RCC 7860 (cell line): ENCODE data around the gene METTL4.
A peak's percentile ranks its signal among the peaks of the same experiment; 100 is the strongest.
"Not testable (repeated sequence)": the region's sequence is repeated elsewhere in the genome, so short reads cannot be mapped to it uniquely, and the experiment has no call there.

Experiments used
- DNase-seq: peaks from one replicate; pipeline ENCODE4 v3.0.0-alpha.2; 2015; ENCODE audit warnings: low spot score
- FAIRE-seq: peaks from 2 replicates; lab custom pipeline; 2012; peaks lifted over from hg19 to GRCh38; lab: Jason Lieb, UNC

The METTL4 gene

DNA sequence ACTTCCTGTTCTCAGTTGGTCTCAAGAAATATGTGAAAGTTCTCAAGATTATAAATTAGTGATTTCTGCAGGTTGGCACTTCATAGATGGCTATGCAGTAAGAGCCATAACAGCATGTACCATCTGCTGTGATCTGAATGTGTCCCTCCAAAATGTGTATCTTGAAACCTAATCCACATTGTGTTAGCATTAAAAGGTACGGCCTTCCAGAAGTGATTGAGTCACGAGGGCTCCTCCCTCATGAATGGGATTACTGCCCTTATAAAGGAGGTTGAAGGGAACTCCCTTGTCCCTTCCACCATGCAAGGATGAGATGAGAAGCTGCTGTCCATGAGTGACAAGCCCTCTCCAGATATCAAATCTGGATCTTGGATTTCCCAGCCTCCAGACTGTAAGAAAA lies 45.0 kb downstream of the METTL4 start:
- FAIRE-seq, result no peak

DNA sequence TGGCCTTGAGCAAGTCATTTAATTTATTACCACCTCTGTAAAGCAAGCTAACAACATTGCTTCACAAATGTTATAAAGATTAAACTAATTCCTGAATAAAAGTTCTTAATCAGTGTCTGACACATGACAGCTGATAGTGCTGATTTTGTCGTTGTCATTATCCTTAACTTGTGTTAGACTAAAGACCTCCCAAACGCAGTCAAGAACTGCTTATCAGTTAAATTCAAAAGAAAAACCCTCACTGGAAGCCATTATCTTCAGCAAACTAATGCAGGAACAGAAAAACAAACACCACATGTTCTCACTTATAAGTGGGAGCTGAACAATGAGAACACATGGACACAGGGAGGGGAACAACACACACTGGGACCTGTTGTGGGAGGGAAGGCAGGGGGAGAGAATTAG lies 46.5 kb downstream of the METTL4 start:
- not testable (repeated sequence) for FAIRE-seq, DNase-seq

More for the DNA sequence above, 45.0 kb downstream of the METTL4 start:
- no peak for DNase-seq

DNA sequence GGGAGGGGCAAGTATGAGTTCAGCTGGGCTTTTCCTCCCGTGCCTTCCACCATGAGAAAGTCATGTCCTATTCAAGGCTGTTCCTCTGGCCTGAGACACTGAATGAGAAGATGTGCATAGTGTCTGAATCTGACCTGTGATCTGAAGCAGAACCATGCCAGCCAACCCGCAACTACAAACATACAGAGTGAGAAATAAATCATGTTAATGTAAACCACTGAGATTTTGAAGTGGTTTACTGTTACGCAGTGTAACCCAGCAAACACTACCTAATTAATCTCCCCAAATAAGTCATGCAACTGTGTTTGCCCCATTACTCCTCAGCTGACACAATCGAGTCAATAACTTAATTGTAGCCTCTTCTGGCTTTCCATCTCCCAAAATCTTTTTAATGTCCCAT lies 49.2 kb downstream of the METTL4 start:
- FAIRE-seq, result no peak

DNA sequence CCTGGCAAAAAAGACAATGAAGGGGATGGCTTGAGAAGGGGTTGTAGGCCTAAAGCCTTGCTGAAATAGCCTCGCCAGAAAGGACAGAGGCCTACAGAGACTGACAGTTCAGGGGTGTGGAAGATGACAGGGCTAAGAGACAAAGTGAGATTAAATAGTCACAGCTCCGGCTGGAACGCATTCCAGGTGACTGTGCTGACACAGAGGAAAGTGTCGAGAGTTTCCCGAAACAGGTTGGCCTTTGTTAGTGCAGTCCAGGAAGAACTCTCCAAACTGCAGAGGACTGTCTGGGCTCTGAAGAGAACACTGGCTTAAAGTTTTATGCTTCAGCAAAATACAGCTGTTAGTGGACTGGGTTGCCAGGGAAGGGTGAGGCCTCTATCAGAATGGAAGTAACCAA lies 52.8 kb downstream of the METTL4 start:
- FAIRE-seq, result no peak
- DNase-seq, result no peak

More for the DNA sequence above, 49.2 kb downstream of the METTL4 start:
- no peak for DNase-seq

DNA sequence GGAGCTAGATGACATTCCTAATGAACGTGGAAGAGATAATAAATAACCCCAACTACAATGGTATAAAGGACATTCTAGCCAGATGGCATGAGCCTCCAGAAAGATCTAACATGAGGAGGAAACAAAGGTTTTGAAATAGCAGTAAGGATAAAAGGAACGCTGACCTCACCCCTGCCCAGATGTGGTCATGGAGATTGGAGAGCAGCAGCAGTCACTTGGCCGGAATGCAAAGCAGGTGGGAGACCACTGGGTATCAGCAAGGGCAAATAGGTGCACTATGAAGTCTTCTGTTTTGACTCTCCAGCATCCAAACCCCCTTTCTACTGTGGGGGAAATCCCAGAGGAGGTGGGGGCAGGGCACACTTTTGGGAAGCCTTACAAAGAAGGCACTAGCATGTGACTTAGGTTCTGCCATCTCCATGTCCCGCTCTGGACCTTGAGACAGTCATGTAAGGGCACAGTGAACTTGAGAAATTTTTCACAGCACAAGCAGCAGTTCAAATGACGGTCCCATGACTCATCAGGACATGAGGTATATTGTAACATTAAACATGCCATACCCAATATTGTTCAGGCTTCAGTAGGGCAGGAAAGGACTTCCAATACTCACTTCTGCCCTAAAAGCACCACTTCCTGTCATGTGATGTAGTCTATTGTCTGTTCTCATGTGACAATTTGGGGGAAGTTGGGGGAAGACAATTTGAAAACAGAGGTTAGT lies 55.2 kb downstream of the METTL4 start:
- peak; percentile 73 for FAIRE-seq

DNA sequence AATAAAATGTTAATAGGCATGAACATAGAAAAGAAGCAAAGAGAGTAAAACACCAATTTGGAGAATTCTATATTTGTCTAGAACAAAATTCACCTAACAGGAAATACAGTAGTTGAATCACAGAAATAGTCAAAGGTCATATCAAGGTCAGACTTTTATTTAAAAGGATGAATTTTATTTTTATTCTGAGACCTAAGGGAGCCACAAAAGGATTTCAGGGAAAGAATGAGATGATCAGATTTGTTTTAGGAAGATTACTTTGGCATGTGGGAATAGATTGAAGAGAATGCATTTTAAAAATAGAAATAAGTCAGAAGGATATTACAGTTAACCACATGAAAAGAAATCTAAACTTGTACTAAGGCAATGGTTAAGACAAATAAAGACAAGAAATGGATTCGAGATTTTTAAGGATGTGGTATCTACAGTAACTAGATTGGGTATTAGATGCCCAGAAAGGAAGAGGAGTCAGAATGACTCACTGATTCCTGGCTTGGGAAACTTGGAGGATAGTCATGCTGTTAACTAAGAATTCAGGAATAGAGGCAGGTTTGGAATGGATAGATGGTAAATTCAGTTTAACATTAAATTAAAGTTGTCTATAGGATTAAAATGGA lies 56.0 kb downstream of the METTL4 start:
- FAIRE-seq, result peak; percentile 93
- DNase-seq, result peak; percentile 80

More for the DNA sequence above, 55.2 kb downstream of the METTL4 start:
- DNase-seq, result peak; percentile 83

DNA sequence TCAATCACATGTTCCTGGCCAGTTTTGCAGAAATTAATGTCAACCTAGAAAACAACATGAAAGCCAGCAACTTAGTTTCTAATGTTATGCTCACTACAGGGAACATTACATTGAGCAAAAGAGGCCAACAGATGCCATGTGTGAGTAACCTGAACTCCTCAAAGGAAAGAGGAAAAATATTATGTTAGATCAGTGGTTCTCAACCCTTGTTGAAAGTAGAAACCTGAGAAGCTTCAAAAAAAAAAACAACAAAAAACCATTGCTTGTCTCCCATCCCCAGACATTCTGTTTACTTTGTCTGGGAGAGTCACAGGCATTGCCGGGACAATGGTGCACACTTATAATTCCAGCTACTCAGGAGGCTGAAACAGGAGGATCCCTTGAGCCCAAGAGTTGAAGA lies 57.7 kb downstream of the METTL4 start:
- DNase-seq, result no peak
- FAIRE-seq, result no peak

DNA sequence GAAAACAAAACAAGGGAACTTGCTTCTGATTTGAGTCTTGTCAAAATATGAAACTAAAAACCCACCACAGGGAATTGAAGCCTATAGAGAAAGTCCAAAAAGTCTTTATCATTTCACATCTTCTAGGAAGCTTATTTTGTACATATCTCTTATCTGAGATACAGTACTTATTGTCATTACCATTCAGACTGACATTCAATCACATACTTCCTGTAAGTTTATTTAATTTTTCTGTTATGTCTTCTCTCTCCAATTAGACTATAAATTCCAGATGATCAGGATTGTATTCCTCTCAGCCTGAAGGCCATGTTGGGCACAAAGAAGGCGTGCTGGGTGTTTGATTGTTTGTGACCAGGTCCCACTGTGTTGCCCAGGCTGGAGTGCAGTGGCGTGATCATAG lies 59.2 kb downstream of the METTL4 start:
- FAIRE-seq, result no peak

DNA sequence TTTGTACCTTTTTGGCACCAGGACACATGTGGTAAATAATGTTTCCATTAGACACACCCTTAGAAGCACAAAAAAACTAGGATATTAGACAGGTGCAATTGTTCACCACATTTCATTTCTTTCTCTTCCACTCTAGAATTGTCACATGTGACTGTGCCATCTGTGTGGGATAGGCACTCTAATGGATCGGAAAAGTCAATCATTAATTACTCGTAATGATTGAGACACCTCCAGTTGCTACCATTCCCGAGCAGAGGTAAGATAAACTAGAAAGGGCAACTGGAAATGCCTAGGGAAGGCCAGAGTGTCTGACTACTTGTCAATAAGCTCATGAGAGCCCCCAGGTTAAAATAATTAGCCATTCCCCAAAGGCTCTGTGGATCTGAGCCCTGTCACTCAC lies 59.9 kb downstream of the METTL4 start:
- FAIRE-seq (no peak), DNase-seq (no peak)

More for the DNA sequence above, 59.2 kb downstream of the METTL4 start:
- no peak for DNase-seq

DNA sequence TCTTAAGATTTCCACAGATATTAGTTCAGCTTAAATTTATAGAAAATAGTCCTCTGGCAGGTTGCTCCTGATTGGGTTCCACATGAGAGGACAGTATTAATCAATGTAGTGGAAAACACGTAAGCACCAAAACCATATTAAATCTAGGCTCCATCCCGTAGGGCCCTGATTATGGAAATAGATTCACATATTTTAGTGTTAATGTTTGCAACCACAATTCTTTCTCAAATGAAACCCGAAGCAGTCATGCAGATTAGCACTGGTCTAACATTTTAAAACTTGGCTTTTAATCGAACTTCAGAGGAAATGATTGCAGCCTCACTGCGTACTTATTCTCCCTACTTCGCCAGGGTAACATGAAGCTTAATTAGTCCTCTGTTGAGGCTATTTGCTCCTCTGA lies 60.9 kb downstream of the METTL4 start:
- DNase-seq, result no peak
- FAIRE-seq, result no peak

DNA sequence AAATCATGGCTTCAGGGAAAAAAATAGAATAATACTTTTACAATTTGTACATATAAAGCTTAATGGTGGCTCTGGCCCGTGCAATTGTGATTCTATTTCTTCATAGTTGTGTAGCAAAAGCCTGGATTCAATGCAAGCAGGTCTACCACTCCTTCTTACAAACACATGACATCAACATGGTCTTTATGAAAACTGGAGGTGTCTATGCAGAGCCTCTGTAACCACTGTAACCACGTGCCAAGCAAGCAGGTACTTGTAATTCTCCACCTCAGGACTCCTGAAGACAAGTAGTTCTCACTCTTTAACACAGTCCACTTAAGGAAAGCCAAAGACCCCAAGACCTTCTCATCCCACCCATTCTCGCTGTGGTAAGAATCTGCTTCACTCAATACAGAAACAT lies 62.6 kb downstream of the METTL4 start:
- no peak for FAIRE-seq

DNA sequence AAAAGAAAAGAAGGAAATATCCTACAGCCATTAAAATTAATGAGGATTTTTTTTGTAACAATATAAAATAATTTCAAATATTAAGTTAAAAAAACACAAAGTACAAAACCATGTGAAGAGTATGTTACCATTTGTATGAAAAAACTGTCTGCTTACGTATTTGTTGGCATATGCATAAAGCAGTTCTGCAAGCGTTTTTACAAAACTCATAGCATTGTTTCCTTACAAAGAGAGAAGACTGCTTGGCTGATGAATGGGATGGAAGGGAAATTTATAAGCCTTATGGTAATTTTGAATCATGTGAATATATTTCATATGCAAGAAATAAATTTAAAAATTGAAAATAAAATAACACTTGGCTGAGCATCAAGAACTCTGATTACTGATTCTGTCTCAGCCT lies 63.1 kb downstream of the METTL4 start:
- no peak for FAIRE-seq
- no peak for DNase-seq

More for the DNA sequence above, 62.6 kb downstream of the METTL4 start:
- no peak for DNase-seq

DNA sequence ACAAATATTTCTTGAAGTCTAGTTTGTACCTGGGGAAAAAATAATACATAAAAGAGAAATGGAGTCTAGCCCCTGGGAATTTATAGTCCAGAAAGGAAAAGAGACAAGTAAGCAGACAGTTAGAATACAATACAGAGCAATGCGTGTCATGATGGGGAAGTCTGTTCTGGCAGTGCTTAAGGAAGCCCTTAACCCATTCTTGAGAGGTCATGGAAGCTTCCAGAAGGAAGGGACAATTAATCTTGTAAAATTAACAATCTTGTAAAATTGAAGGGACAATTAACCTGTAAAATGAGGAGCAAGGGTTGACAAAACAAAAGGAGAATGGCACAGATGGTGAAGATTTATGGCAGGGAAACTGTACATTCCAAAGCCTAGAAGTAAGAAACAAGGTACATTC lies 66.7 kb downstream of the METTL4 start:
- FAIRE-seq, result no peak
- no peak for DNase-seq

DNA sequence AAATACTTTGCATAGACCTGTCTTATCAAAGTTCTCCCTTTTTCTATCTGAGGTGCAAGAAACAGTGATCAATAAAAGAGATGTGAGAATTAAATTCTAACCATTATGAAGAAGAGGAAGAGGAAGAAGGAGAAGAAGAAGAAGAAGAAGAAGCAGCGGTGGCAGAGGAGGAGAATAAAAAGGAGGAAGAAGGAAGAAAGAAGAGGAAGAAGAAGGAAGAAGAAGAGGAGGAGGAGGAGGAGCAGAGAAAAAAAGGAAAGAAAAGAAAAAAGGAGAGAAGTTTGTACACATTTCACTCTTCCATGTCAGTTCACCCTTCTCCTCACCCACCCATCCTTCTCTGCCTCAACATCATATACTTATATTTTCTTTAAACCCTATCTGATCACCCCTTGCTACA lies 68.4 kb downstream of the METTL4 start:
- DNase-seq (no peak), FAIRE-seq (no peak)

DNA sequence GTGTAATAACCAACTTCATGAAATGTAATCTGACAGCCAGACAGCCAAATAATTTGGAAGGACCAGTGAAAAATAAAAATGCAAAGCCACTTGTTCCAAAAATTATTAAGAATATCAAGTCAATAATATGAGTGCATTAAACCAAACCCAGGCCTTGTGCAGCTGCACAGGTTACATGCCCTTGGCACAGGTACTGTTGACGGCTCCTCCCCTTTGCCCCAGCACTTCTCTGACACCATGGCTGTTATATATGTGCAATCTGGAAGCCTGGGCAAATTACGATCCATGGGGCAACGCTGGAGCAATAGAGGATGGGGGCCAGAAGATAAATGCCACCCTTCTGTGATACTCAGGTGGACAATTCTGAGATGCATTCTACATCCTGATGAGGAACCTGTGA lies 68.9 kb downstream of the METTL4 start:
- no peak for DNase-seq

DNA sequence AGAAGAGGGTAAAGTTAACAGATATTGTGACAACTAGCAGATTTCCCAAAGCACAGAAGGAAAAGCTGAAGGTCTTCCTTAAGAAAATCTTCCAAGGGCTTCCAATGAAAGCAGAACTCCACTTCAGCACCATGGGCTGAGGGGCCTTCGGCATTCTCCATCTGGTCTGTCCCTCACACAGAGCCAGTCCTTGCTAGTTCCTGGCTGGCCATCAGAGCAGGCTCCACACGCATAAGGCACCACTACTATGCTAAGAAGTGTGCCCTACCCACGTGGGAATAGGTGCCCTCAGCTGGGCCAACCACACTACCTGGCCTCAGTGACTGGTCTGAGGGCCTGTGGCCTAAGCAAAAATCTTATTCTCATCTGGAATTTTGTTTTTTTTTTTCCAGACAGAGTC lies 73.5 kb downstream of the METTL4 start:
- DNase-seq (no peak), FAIRE-seq (no peak)

More for the DNA sequence above, 68.9 kb downstream of the METTL4 start:
- no peak for FAIRE-seq

DNA sequence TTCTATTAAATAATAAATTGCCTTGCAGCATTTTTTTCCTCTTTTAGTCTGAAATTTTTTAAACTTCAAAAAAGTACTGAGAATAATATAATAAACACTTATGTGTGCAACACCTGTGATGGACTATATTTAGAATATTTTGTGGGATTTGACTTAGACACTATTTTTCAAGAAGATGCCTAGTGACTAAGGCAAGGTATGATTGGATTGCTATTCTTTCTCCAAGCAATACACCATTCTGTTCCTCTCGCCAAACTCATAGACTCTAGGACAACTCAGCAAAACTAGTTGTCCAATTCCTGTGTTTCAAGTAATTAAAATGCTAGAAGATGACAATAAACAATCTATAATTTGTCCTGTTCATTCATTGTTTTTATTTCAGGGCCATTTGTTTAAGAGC lies 75.9 kb downstream of the METTL4 start:
- DNase-seq (no peak), FAIRE-seq (no peak)

DNA sequence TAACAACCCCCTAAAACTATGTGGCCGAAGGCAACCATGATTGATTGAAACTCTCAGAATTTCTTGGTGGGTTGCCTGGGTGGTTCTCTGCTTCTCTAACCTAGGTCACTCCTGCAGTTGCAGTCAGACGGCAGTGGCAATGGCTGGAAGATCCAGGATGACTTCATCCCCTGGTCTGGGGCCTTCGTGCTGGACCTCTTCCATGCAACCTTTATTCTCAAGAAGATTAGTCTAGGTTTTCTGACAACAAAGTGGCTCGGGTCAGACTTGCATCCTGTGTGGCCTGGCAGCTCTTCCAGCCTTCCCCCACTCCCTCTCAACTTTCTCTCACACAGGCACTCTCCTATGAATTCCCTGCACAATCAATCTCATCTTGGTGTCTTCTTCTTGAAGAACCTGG lies 76.4 kb downstream of the METTL4 start:
- DNase-seq, result no peak
- no peak for FAIRE-seq
